ENCODE measurements around the gene DNAJC12.
"Not testable (repeated sequence)": the region's sequence is repeated elsewhere in the genome, so short reads cannot be mapped to it uniquely, and the experiment has no call there.

DNAJC12 gene

DNA sequence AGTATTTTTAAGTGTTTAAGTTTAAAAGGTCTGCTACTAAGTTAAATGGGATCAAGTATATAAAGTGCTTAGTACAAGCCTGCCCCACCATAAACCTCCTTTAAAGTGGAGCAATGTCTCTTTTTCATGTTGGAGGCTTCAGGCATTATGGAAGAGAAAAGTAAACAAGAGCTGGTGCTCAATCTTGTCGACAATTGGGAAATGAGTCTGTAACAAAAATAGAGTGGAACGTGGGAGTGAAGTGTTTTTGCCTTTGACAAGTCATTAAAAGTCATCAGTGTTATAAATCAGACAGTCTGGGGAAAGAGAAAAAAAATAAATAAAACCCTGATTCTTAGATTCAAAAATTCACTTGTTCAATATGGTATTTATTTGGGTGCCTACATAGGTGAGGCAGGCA is 44.7 kb downstream of the DNAJC12 start:
- DNase-seq: peak; percentile 34

DNA sequence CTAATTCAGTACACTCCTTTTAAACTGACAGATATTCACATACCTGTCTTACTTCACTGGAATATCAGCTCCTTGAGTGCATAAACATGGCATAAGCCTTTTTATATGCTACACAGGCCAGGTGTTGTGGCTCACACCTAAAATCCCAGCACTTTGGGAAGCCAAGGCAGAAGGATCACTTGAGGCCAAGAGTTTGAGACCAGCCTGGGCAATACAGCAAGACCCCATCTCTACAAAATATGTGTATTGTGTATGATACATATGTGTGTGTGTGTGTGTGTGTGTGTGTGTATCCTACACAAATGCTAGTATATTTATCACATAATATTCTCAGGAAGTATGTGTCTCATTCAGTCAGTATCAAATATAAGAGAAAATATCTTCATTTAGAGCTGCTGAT is 45.3 kb downstream of the DNAJC12 start:
- no peak for DNase-seq

DNA sequence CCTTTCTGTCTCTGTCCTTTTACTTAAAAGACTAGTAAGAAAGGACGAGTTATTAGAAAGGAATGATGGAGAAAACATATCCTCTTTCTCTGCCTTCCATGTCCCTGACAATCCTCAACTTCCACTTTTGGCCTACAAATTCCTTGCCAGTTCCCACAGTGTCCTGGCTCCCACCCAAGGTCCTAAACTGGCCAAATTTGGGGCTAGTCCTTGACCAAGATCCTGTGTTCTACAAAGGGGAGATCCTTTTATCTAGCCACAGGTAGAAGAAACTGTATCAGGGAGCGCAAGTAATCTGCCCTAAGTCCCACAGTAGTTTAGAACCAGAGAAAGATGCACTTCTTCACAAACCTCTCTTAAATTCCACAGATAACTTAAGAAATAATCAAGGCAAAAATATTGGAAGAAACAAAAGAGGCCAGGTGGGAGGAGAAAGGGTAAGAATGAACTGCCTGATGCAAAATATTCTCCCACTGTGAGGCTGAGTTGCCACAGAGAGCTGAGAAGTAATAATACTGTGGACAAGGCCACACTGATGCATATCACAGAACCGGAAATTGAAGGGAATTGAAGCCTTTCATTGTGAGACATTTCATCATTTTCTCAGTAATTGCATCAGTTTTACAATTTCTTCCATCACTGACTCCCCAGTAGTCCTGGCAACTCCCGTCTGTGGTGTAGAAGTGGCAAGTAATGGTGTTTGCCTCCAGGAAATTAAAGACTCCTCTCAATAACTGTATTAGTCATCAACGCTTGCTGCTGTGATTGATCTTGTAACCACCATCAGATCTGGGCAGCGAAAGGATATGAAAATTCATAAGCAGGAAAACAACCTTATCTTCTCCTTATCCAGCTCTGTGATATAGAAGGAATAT is 47.2 kb downstream of the DNAJC12 start:
- no peak for DNase-seq

DNA sequence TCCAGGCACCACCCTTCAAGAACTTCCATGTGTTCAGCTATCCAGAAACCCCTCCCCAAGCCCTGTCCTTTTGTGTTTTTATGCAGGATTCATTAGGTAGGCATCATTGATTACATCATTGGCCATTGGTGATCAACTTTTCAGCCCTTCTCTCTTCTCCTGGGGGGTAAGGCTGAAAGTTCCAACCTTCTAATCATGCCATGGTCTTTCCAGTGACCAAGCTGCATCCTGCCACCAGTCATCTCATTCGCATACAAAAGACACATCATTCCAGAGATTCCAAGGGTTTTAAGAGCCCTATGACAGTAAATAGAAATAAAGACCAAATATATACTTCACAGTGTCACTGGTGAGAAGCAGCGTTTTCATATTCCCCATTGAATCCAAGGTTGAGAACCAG is 48.2 kb downstream of the DNAJC12 start:
- DNase-seq: no peak

DNA sequence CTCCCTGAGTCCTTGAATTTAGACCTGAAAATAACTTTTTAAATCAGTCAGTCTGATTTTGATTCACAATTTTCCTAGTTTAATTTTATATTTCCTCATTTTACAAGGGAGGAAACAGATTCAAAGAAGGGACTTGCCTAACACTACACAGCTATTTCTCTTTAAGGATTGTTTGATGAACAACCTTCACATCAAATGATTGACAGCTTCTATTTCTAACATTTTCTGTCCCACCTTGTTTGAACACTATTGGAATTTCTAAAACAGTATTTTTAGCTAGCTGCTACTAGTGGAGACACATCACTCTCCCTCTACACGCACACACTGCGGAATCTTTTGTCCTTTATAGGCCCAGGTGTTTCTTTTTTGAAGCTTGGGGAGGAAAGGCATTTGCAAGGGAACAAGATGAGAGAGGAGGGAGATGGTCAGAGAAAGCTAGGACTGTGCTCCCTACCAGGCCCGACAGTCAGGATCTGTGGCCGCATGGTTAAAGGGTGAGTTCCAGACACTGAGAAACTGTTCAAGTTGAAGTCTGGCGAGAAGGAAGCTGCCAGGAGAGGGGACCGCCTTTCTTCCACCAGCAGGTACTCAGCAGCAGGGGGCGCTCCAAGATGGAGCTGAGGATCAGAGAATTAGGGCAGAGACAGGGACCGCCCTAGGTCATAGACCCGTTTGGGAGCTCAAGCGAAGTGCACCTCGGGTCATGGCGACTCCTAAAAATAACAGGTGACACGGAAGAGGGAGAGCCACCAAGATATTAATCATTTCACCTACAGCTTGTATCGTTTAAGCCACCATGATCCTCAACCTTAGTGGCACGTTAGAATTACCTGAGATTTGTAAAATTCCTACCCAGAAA is 49.7 kb downstream of the DNAJC12 start:
- no peak for DNase-seq

DNA sequence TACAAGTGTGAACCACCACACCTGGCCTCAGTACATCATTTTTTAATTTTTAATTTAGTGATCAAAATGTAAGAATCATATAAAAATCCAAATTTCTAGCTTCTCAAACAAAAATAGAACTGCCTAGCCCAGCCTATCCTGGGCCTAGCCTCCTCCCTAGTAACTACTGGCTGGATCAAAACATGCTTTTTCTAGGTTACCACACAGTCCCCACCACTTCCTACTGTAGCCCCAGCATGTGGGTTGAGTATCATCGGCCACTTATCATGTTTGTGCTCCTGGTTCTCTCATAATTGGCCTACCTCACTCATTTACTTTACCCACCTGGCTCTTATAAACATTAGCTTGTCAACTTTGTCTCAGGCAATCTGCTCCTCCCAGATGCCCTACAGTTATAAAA is 52.9 kb downstream of the DNAJC12 start:
- no peak for DNase-seq

DNA sequence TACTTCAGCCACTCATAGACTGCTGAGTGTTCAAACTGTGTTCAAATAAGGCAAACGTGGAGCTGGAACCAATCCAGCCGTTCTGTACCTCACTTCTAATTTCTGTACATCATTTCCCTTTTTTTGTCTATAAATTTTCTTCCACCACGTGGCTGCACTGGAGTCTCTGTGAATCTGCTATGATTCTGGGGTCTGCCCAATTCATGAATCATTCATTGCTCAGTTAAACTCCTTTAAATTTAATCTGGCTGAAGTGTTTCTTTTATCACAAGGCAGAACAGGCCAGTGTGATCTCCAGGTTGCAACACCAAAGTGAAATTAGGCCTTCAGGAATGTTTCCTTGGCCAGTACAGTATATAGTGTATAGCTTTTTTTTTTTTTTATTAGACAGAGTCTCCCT is 53.5 kb downstream of the DNAJC12 start:
- no peak for DNase-seq

DNA sequence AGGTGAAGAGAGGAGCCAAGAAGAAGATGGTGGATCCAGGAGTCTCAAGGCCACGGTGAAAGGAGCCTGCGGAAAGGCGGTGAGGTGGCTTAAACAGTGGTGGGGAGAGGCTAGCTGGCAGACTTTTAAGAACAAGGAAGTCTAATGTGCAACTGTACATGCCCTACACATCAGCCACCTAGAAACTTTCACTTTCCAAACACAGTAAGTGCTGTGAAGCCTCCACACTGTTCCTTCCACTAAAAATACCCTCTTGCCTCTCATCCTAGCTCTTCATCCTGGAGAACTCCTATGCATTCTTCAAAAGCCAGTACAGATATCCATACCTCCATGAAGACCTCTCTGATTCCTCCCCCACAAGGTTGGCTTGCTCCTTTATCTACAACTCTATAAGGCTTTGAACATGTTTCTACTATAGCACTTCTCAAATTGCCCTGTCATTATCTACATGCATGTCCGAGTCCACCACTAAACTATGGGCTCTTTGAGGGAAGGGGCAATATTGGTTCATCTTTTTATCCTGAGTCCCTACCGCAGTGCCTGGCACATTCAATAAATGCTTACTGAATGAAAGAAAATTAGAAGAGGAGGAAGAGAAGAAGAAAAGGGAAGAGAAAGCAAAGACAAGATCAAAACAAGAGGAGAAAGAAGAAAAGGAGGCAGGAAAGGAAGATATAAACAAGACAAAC is 54.2 kb downstream of the DNAJC12 start:
- no peak for DNase-seq

DNA sequence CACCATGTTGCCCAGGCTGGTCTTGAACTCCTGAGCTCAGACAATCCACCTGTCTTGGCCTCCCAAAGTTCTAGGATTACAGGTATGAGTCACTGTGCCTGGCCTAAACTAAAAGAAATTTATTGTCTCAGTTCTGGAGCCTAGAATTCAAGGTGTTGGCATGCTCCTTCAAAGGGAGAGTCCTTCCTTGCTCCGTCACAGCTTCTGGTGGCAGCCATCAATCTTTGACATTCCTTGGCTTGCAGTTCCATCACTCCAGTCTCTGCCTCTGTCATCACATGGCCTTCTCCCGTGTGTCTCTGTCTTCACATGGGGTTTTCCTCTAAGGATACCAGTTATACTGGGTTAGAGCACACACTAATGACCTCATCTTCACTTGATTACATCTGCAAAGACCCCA is 55.5 kb downstream of the DNAJC12 start:
- DNase-seq: no peak

DNA sequence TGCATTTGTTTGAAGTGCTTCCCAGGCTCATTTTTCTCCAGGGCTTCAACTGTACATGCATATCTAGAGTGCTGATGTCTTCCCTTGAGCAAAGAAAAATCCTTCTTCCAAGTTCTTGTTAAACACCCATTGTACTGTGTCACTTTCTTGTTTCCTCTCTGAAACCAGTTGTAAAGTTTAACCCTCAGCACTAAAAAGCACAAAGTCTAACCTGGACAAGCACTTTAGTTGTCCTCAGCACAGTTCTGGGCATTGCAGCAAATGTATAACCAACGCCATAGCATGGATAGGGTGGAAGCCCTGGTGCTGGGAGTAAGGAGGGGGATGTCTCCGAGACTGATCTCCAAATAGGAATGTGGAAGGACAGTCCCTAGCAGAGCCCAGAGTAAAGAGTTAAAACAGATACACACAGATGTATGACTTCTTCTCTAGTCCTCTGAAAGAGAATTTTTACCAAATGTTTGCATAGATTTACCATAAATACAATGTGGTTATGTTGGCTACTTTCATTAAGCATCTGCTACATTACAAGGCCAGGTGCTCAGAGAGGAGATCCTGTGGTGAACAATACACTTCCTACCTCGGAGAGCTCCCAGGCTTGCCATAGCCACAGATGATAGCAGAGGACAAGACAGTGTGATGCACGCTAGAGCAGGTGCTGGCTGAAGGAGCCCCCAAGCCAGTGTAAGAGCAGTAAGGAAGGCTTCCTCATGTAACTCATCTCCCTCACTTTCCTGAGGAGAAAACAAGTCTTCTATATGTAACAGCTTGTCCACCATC is 57.0 kb downstream of the DNAJC12 start:
- DNase-seq: no peak

DNA sequence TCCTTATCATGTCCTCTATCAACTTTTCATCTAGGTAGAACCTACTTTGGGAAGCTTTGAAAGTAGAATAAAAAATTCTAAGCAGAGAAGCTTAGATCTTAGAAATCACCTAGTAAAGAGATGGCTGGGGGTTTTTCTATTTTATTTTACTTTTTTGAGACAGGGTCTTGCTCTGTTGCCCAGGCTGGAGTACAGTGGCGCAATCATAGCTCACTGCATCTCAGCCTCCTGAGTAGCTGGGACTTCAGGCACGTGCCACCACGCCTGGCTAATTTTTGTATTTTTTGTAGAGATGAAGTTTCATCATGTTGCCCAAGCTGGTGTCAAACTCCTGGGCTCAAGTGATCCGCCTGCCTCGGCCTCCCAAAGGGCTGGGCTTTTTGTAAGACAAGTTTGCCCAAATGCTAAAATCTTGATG is 57.8 kb downstream of the DNAJC12 start:
- DNase-seq: not testable (repeated sequence)

DNA sequence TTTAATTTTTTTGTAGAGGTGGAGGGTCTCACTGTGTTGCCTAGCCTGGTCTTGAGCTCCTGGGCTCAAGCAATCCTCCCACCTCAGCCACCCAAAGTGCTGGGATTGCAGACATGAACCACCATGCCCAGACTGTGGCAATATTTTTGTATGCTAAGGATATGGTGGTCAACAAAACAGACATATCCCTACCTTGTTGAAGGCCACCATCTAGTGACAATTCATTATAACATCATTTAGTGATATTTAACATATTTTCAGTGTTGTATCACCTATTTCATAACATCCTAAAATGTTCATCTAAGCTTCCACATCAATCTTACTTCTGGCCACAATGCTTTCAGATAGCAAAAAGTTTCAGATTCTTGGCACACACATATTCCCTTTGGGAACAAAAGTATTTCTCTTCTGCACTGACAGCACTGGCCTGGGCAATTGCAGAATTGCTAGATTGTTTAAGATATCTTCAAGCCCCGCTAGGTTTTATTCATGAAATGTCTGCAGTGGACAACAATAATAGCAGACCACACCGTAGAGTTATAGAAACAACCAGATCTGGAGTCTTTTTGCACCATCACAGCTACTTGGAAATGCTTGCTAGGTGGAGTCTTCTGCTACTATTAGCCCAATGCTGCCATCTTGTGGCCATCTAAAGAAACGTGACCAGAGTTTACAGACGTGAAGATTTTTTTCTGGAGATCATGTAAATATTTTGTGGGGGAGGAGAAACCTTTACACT is 58.4 kb downstream of the DNAJC12 start:
- DNase-seq: peak; percentile 36

DNA sequence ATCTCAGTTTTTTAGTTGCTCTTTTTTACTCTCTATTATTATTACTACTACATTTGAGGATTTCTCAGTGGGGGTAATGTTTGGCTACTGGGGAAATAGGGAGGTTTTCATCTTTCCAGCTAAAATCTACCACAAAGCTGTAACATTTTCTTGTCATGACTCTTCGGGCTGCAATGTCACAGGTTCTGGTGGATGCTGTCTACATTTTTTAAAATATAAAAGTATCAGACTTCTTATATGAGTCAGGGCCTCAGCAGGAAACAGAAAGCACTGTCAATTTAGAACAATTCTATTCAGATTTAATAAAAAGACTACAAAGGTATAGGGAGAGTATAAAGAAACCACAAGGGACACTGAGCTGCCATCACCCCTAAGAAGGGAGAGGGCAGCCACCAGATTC is 61.6 kb downstream of the DNAJC12 start:
- no peak for DNase-seq

DNA sequence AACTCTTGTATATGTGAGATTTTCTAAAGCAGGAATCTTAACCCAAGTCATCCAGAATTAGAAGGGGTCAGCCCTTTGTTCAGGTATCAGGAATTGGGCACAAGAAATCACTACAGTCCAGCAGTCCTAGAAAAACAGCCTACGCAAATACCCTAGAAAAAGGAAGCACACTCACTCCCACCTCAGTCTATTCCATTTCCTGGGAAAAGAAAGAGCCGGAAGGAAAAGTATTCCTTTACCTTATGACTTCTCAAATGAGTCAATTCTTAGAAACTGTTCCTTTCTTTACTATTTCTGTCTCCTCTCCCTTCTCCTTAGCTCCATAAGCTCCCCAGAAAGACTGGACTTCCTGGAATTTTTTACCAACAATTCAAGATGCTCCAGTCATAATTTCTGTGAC is 62.7 kb downstream of the DNAJC12 start:
- DNase-seq: no peak

DNA sequence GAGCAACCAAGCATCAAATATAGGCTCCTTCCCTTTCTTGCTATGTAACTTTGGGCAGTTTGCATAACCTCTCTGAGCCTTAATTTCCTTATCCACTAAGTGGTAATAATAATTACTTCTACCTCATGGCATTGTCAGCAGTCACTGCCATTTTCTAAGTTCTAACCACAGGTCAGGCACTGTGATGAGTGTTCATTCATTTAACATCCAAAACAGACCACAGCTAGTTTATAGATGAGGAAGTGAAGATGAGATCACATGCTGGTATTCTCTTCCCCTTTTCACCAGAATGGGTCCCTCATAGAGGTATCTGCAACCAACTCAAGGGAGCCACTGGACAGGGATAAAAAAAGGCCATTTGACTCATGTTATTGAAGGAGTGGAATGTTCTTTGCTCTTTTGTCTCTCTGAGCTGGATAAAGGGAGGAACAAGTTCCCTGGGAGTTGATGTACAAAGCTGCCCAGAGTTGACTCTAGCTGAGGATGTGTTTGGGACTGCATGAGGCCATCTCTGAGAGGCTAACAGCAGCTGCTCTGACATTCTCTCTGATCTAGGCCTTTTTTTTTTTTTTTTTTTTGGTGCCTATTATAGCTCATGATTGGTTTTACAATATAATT is 65.0 kb downstream of the DNAJC12 start:
- DNase-seq: no peak

DNA sequence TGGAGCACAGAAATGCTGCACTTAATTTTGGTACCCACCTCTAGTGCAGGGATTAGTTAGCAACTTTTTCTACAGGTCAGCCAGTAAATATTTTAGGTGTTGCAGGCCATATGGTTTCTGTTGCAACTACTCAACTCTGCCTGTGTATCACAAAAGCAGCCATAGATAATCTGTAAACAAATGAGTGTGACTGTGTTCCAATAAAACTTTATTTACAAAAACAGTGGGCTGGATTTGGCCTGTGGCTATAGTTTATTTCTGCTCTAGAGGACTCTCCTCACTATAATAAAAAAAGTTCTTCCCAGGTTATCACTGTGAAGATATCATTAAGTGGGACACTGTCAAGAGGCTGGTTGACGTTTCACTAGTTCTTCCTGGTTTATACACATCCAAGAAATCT is 65.8 kb downstream of the DNAJC12 start:
- no peak for DNase-seq

DNA sequence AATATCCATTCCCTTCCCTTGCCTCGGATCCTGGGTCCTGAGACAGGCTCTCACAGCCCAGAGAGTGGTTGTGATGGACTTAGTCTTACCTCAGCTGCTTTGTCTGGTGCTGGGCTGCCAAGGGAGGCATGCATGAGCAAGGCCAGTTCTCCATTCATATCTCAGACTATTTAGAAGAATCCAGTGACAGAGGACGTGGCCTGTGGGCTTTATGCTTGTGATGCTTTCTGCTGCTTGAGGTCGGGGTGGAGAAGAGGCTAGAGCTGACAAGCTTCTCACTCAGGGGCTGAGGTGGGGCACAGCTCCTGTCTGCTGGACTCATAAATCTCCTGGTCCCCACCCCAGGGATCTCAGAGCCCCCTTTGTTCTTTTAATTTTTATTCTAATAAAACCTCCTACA is 66.8 kb downstream of the DNAJC12 start:
- DNase-seq: no peak

DNA sequence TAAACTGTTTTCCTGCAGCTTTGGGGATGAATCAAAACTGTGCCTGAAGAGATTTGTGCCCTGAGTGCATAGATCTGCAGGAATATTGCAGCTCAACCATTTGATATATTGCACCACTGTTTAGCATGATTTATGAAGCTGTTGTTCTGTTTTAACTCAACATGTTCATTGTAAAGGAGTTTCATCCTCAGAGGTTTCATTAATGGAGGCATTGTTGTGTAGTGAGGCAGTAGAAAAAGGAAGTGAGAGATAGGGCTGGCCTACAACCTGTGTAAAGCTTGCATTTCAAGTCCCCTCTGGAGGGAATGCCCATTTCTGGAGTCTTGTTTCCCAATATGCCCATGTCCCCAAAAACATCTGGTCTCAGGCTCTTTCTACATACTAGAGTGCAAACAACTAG is 67.5 kb downstream of the DNAJC12 start:
- no peak for DNase-seq

DNA sequence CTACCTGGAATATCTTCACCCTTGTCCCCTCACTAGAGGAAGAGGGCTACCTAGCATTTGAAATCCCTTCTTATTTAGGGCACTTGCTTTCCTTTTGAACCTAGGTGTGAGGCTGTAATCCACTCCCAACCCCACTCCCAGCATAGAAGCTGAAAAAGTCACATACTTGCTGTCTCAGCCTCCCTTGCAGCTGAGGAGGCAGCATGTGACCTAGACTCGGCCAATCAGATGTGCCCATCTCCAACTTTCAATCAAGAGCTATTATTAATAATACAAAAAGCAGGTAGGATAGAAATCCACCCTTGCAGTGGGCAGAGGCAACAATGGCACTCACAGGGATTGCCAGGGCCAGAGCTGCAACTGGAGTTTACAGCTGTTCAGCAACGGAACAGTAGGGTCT is 70.7 kb downstream of the DNAJC12 start:
- no peak for DNase-seq

DNA sequence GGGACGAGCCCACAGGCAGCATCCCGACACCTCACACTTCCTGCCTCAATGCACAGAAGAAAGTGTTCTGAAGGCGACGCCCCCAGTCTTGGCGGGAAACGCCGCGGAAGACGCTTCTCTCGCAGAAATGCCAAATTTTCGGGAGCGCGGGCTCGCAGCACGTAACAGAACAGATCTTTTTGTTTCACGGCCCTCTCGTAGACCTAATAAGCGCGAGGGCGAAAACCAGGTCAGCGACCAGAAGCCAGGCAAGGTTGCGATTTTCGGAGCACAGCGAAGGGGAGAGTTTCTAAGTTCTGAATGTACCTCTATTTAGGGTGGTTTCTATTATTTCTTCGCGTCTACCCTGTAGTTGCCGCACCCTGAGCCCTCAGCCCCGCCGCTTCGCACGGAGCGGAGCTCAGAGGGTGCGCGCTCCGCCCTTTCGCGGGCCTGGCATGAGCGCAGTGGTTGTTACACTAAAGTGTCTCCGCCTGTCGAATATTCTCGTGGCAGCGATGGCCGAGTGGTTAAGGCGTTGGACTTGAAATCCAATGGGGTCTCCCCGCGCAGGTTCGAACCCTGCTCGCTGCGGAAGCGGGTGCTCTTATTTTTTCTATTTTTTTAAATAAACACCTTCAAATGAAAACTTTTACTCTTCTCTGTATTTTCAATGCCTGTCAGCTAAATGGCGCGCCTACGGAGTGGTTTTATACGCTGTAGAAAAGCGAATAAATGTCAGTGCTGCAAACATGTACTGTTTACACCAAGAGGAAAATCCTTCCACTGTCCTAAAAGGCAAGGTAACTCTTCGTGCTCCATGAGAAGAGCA is 73.8 kb downstream of the DNAJC12 start:
- peak; percentile 100 for DNase-seq
